GM12878 (cell line): Measurements from ENCODE around the gene BCL11A. TPM values are rescaled to one million over a fixed set of nuclear protein-coding genes. Genes with fewer than 3 reads are reported as not detected.

Experiments
- ATAC-seq: fragments of 200-7000 bp; cut with Tn5 transposase; 3 replicates; pipeline ENCODE4 v1.9.1; 2020; ENCODE audit warnings: mild to moderate bottlenecking, moderate library complexity
- BruUV-seq: library from RNA; stranded (reverse); fragments of 400-500 nt; replicated peaks from 2 replicates; lab custom pipeline; 2021; lab: Mats Ljungman, UMichigan
- CTCF ChIA-PET: fragments of 300-600 bp; sonication (Branson Sonifier 250); formaldehyde crosslinking; extraction: SDS; loops from one replicate; lab custom pipeline; 2021; ENCODE audit warnings: inconsistent platforms; lab: Yijun Ruan, JAX
- POLR2A ChIA-PET: fragments of 350-600 bp; formaldehyde crosslinking; extraction: SDS; loops from one replicate; lab custom pipeline; 2021; ENCODE audit warnings: inconsistent platforms; lab: Charles Lee
- RAD21 ChIA-PET: fragments of 300-600 bp; sonication (Branson Sonifier 250); formaldehyde crosslinking; loops from one replicate; lab custom pipeline; 2023; ENCODE audit warnings: antibody characterized with exemption; ENCODE audit not compliant: unreplicated experiment; lab: Charles Lee
- SMC1A ChIA-PET: fragments of 300-600 bp; sonication (Branson Sonifier 250); formaldehyde crosslinking; loops from one replicate; lab custom pipeline; 2023; ENCODE audit not compliant: unreplicated experiment, uncharacterized antibody; lab: Charles Lee
- DNase-seq: peaks from one replicate; pipeline ENCODE4 v3.0.0-alpha.2; 2011; ENCODE audit warnings: low read depth, low spot score
- FAIRE-seq: peaks from 3 replicates; lab custom pipeline; 2011; peaks lifted over from hg19 to GRCh38; lab: Jason Lieb, UNC
- H2AFZ ChIP-seq: 2 replicates; pipeline ENCODE4 v1.6.0; 2011; ENCODE audit warnings: low read depth, low read length, control low read depth; ENCODE audit not compliant: control insufficient read depth
- H3K27ac ChIP-seq: 2 replicates; pipeline ENCODE4 v1.5.1; 2011; ENCODE audit warnings: control low read depth; ENCODE audit not compliant: control insufficient read depth, insufficient read depth
- H3K27me3 ChIP-seq, 2 experiments: replicated peaks in 1 of 2; 2 replicates each; pipeline versions ENCODE4 v1.6.0 to v1.6.1; 2011; ENCODE audit warnings: low read length in 1 of 2; ENCODE audit not compliant: control insufficient read depth in 2 of 2, insufficient read depth in 2 of 2
- H3K36me3 ChIP-seq, 2 experiments: 2 replicates each; pipeline ENCODE4 v1.5.1; 2011; ENCODE audit warnings: low read length in 1 of 2; ENCODE audit not compliant: control insufficient read depth in 2 of 2, insufficient read depth in 2 of 2
- H3K4me1 ChIP-seq: 2 replicates; pipeline ENCODE4 v1.6.1; 2011; ENCODE audit warnings: mild to moderate bottlenecking, low read length, moderate library complexity, mixed read lengths; ENCODE audit not compliant: control insufficient read depth, insufficient read depth
- H3K4me2 ChIP-seq: 2 replicates; pipeline ENCODE4 v1.6.0; 2011; ENCODE audit warnings: control low read depth; ENCODE audit not compliant: control insufficient read depth, insufficient read depth
- H3K4me3 ChIP-seq: fragments of 200-600 bp; sonication (generic); 2 replicates; pipeline ENCODE4 v1.5.1; 2016
- H3K79me2 ChIP-seq: 2 replicates; pipeline ENCODE4 v1.6.0; 2011; ENCODE audit warnings: low read length; ENCODE audit not compliant: control insufficient read depth, insufficient read depth
- H3K9ac ChIP-seq: 2 replicates; pipeline ENCODE4 v1.8.0; 2011; ENCODE audit warnings: low read length, control low read depth, mixed read lengths; ENCODE audit not compliant: control insufficient read depth, insufficient read depth
- H3K9me3 ChIP-seq: replicated peaks from 3 replicates; pipeline ENCODE4 v1.5.1; 2011; ENCODE audit warnings: mild to moderate bottlenecking, low read length; ENCODE audit not compliant: control insufficient read depth, insufficient read depth
- H4K20me1 ChIP-seq: 2 replicates; pipeline ENCODE4 v1.6.0; 2011; ENCODE audit not compliant: control insufficient read depth, insufficient read depth
- ATF7 ChIP-seq: fragments of 450-650 bp; IDR thresholded peaks from 2 replicates; pipeline ENCODE4 v1.6.1; 2016; ENCODE audit warnings: low read depth, mild to moderate bottlenecking
- CBFB ChIP-seq: IDR thresholded peaks from 2 replicates; pipeline ENCODE4 v1.6.1; 2016; ENCODE audit warnings: antibody characterized with exemption, low read depth
- CHD1 ChIP-seq: IDR thresholded peaks from 2 replicates; pipeline ENCODE4 v1.6.1; 2012; ENCODE audit warnings: low read depth, low read length, improper control_type of control experiment
- CREB1 ChIP-seq: IDR thresholded peaks from 2 replicates; pipeline ENCODE4 v1.6.1; 2012; ENCODE audit warnings: low read depth, mild to moderate bottlenecking, inconsistent platforms
- MXI1 ChIP-seq: fragments of 150-350 bp; IDR thresholded peaks from 2 replicates; pipeline ENCODE4 v1.6.1; 2011; ENCODE audit warnings: low read depth, mild to moderate bottlenecking, inconsistent platforms, low read length, improper control_type of control experiment
- POLR2AphosphoS2 ChIP-seq: IDR thresholded peaks from 2 replicates; pipeline ENCODE4 v1.6.1; 2011; ENCODE audit warnings: low read depth, mild to moderate bottlenecking, low read length, improper control_type of control experiment, moderate library complexity
- RUNX3 ChIP-seq: IDR thresholded peaks from 2 replicates; pipeline ENCODE4 v1.6.1; 2012; ENCODE audit warnings: low read length, inconsistent platforms
- SMAD1 ChIP-seq: fragments of 450-650 bp; IDR thresholded peaks from 2 replicates; pipeline ENCODE4 v1.6.1; 2018; ENCODE audit warnings: mild to moderate bottlenecking, low read depth; ENCODE audit not compliant: partially characterized antibody
- SMARCA5 ChIP-seq: fragments of 450-650 bp; IDR thresholded peaks from 2 replicates; pipeline ENCODE4 v1.6.1; 2017; ENCODE audit warnings: mild to moderate bottlenecking
- SREBF1 ChIP-seq: IDR thresholded peaks from 2 replicates; pipeline ENCODE4 v1.6.1; 2012; ENCODE audit warnings: mild to moderate bottlenecking, low read length
- STAT3 ChIP-seq: IDR thresholded peaks from 2 replicates; pipeline ENCODE4 v1.6.1; 2011; ENCODE audit warnings: low read depth, low read length, improper control_type of control experiment
- TCF12 ChIP-seq: IDR thresholded peaks from 2 replicates; pipeline ENCODE4 v1.6.1; 2011; ENCODE audit warnings: low read depth, mild to moderate bottlenecking, low read length
- ZNF274 ChIP-seq: IDR thresholded peaks from one replicate; pipeline ENCODE4 v1.8.0; 2011; ENCODE audit not compliant: insufficient read length, insufficient read depth
- ZNF622 ChIP-seq: fragments of 450-650 bp; IDR thresholded peaks from 2 replicates; pipeline ENCODE4 v1.6.1; 2017; ENCODE audit warnings: mild to moderate bottlenecking, inconsistent platforms
- WGBS: methylation state at CpG from one replicate; pipeline ENCODE4 v1.1.6; 2016; ENCODE audit warnings: low lambda C conversion rate; ENCODE audit not compliant: insufficient replicate concordance, insufficient coverage; ENCODE audit errors: missing lambda C conversion rate; 5-methylcytosine and 5-hydroxymethylcytosine counted together
- in situ Hi-C: fragments of 300-500 bp; cut with MboI; formaldehyde crosslinking; loops from 9 replicates; pipeline ENCODE4 v1.14.3; 2018; ENCODE audit warnings: mixed read lengths
- intact Hi-C: fragments of 100-400 bp; cut with micrococcal nuclease; formaldehyde crosslinking; loops from one replicate; pipeline ENCODE4 v1.14.2; 2022; ENCODE audit not compliant: unreplicated experiment
- polyA plus RNA-seq, 11 experiments: library from polyadenylated mRNA; depleted of rRNA in 4 of 11; unstranded in 6 of 11; stranded (reverse) in 5 of 11; fragments of >200 nt; fragmentation: Nextera tagmentation in 4 of 11; fragmentation: Illumina TruSeq in 1 of 11; extraction: Ambion mirVana in 4 of 11; extraction: Trizol in 1 of 11; gene quantifications; 1 replicate in 1 of 11; 2 replicates in 10 of 11; pipeline versions ENCODE4 v1.2.1 to v1.2.3, GENCODE V29; 2011 to 2016; ENCODE audit warnings: inconsistent platforms in 2 of 11, missing spikeins in 2 of 11, low read depth in 1 of 11
- total RNA-seq, 4 experiments: library from RNA; depleted of rRNA in 3 of 4; stranded (reverse); fragments of >200 nt in 3 of 4; fragmentation: Illumina TruSeq in 1 of 4; extraction: Trizol in 1 of 4; gene quantifications; 2 replicates each; pipeline versions ENCODE4 v1.2.1 to v1.2.3, GENCODE V29; 2013 to 2021
- TF ChIP-seq, protein P1 (sequence below): fragments of 450-650 bp; IDR thresholded peaks from 2 replicates; pipeline ENCODE4 v1.6.1; 2017; ENCODE audit warnings: mild to moderate bottlenecking
- TF ChIP-seq, protein P2 (sequence below): IDR thresholded peaks from 2 replicates; pipeline ENCODE4 v1.6.1; 2011; ENCODE audit warnings: low read depth, low read length, improper control_type of control experiment, borderline replicate concordance
- TF ChIP-seq, protein P3 (sequence below): IDR thresholded peaks from 2 replicates; pipeline ENCODE4 v1.6.1; 2011; ENCODE audit warnings: borderline replicate concordance, low read depth, mild to moderate bottlenecking, moderate library complexity, mixed read lengths, low read length; ENCODE audit not compliant: insufficient read depth; ENCODE audit errors: extremely low read length
- TF ChIP-seq, protein P4 (sequence below): IDR thresholded peaks from 2 replicates; pipeline ENCODE4 v1.6.1; 2012; ENCODE audit warnings: low read length, inconsistent platforms
- TF ChIP-seq, protein P5 (sequence below): IDR thresholded peaks from 2 replicates; pipeline ENCODE4 v1.6.1; 2011; ENCODE audit warnings: mild to moderate bottlenecking, low read depth, low read length, moderate library complexity; ENCODE audit not compliant: insufficient replicate concordance

The BCL11A gene
- total and polyA plus RNA-seq, 10 of the 15 experiments (the other 5 are each of a cell fraction or from before 2014, with no cell fraction given) = 7.5 to 26.6 (median 11.1) TPM; not detected in 1

DNA sequence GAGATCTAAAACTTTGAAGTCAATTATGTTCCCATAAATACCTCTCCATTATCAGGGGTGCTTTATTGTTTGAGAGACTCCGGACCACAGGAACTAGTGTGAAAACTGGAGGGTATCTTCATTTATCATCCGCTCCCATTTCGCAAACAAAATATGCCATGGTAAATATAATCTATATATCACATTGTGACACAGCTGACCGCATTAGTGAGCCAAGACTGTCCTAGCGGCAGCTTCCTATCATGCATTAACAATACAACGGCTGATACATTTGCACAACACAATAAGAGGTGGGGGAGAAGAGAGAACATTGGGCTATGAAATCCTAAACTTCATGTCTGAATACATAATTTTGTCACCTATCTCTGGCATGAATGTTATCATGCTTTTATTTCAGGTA, 29.5 kb downstream of the BCL11A start:
- DNase-seq = no peak
- in situ Hi-C loops = no loop called here
- no peak overlapping the region for H3K9ac ChIP-seq
- no peak for FAIRE-seq
- CTCF ChIA-PET = interaction anchor here (1.0 to 1.2 kb wide), 2 partner anchors 16 to 21 kb away, joined by 3 to 4 read pairs; no protein-coding TSS in a partner anchor
- no peaks in the 10 kb centered on the region for H3K9me3 ChIP-seq
- H3K4me1 ChIP-seq = peaks cover 40% of the 10 kb centered on the region
- H2AFZ ChIP-seq = no peak overlapping the region
- intact Hi-C loops = no loop called here
- no peaks in the 10 kb centered on the region; the same call in 1 of the 2 replicates for H4K20me1 ChIP-seq
- POLR2A ChIA-PET = no interaction called here
- RAD21 ChIA-PET = no interaction called here
- WGBS = over 99% methylated on average over 6 of the region's 6 CpGs
- SMC1A ChIA-PET = no interaction called here
- no peak overlapping the region for H3K27ac ChIP-seq
- no peak for ATAC-seq
- no TSS peak for BruUV-seq
- H3K36me3 ChIP-seq = peaks cover 0 to 7% of the 10 kb centered on the region in 2 experiments; a peak in 1 of 4 replicates
- H3K4me2 ChIP-seq = no peak overlapping the region
- no peaks in the 10 kb centered on the region for H3K27me3 ChIP-seq
- H3K4me3 ChIP-seq = no peak overlapping the region
- H3K79me2 ChIP-seq = peaks cover 68% of the 10 kb centered on the region
- TF ChIP-seq, protein P1, sequence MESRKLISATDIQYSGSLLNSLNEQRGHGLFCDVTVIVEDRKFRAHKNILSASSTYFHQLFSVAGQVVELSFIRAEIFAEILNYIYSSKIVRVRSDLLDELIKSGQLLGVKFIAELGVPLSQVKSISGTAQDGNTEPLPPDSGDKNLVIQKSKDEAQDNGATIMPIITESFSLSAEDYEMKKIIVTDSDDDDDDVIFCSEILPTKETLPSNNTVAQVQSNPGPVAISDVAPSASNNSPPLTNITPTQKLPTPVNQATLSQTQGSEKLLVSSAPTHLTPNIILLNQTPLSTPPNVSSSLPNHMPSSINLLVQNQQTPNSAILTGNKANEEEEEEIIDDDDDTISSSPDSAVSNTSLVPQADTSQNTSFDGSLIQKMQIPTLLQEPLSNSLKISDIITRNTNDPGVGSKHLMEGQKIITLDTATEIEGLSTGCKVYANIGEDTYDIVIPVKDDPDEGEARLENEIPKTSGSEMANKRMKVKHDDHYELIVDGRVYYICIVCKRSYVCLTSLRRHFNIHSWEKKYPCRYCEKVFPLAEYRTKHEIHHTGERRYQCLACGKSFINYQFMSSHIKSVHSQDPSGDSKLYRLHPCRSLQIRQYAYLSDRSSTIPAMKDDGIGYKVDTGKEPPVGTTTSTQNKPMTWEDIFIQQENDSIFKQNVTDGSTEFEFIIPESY = no peak
- TF ChIP-seq SMARCA5 (no peak), STAT3 (no peak), SMAD1 (no peak), ZNF622 (no peak), CREB1 (no peak), CHD1 (no peak), ATF7 (no peak), POLR2AphosphoS2 (no peak), SREBF1 (no peak), RUNX3 (no peak), TCF12 (no peak), ZNF274 (no peak), CBFB (no peak), MXI1 (no peak)
- TF ChIP-seq, protein P2, sequence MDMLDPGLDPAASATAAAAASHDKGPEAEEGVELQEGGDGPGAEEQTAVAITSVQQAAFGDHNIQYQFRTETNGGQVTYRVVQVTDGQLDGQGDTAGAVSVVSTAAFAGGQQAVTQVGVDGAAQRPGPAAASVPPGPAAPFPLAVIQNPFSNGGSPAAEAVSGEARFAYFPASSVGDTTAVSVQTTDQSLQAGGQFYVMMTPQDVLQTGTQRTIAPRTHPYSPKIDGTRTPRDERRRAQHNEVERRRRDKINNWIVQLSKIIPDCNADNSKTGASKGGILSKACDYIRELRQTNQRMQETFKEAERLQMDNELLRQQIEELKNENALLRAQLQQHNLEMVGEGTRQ = no peak
- TF ChIP-seq, protein P3, sequence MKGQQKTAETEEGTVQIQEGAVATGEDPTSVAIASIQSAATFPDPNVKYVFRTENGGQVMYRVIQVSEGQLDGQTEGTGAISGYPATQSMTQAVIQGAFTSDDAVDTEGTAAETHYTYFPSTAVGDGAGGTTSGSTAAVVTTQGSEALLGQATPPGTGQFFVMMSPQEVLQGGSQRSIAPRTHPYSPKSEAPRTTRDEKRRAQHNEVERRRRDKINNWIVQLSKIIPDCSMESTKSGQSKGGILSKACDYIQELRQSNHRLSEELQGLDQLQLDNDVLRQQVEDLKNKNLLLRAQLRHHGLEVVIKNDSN = no peak
- TF ChIP-seq, protein P4, sequence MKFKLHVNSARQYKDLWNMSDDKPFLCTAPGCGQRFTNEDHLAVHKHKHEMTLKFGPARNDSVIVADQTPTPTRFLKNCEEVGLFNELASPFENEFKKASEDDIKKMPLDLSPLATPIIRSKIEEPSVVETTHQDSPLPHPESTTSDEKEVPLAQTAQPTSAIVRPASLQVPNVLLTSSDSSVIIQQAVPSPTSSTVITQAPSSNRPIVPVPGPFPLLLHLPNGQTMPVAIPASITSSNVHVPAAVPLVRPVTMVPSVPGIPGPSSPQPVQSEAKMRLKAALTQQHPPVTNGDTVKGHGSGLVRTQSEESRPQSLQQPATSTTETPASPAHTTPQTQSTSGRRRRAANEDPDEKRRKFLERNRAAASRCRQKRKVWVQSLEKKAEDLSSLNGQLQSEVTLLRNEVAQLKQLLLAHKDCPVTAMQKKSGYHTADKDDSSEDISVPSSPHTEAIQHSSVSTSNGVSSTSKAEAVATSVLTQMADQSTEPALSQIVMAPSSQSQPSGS = no peak
- TF ChIP-seq, protein P5, sequence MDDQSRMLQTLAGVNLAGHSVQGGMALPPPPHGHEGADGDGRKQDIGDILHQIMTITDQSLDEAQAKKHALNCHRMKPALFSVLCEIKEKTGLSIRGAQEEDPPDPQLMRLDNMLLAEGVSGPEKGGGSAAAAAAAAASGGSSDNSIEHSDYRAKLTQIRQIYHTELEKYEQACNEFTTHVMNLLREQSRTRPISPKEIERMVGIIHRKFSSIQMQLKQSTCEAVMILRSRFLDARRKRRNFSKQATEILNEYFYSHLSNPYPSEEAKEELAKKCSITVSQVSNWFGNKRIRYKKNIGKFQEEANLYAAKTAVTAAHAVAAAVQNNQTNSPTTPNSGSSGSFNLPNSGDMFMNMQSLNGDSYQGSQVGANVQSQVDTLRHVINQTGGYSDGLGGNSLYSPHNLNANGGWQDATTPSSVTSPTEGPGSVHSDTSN = no peak
